Measurements from ENCODE around the gene NMUR1.

GRCh38 chr2:231535961-231536360 lies 5.7 kb upstream of the NMUR1 start:
- no peak for TF ChIP-seq CTCF (IDR thresholded peaks at IDR 0.05; ENCODE audit: insufficient read depth, low read length, poor library complexity, severe bottlenecking)
- no peak for TF ChIP-seq EZH2phosphoT487 (conservative IDR thresholded peaks at IDR 0.05; ENCODE audit: low read length)

Data from SU-DHL-6 (cell line).